ENCODE results near the gene WDR26.
A peak's percentile ranks its signal among the peaks of the same experiment; 100 is the strongest.
"Not testable (repeated sequence)": the region's sequence is repeated elsewhere in the genome, so short reads cannot be mapped to it uniquely, and the experiment has no call there.

The WDR26 gene

GRCh38 chr1:224434691-224435317 lies at the start of gene WDR26:
TSS of gene WDR26 (minus strand) at chr1:224434797.
- peak; percentile 91 for DNase-seq

- DNase-seq: not testable (repeated sequence)
Measured at GRCh38 chr1:224483206-224483605, 48.6 kb upstream of the WDR26 start.

- DNase-seq: no peak
Measured at GRCh38 chr1:224482619-224483018, 48.0 kb upstream of the WDR26 start.

GRCh38 chr1:224481601-224482000 lies 47.0 kb upstream of the WDR26 start:
- no peak for DNase-seq

- DNase-seq: not testable (repeated sequence)
Measured at GRCh38 chr1:224480888-224481459, 46.4 kb upstream of the WDR26 start.

- DNase-seq: not testable (repeated sequence)
Measured at GRCh38 chr1:224480200-224480599, 45.6 kb upstream of the WDR26 start.

GRCh38 chr1:224472806-224473205 lies 38.2 kb upstream of the WDR26 start:
- no peak for DNase-seq

GRCh38 chr1:224466154-224466553 lies 31.6 kb upstream of the WDR26 start:
- DNase-seq: no peak

- DNase-seq: no peak
Measured at GRCh38 chr1:224459966-224460365, 25.4 kb upstream of the WDR26 start.

- DNase-seq: no peak
Measured at GRCh38 chr1:224458996-224459395, 24.4 kb upstream of the WDR26 start.

- DNase-seq: no peak
Measured at GRCh38 chr1:224458296-224458695, 23.7 kb upstream of the WDR26 start.

- DNase-seq: no peak
Measured at GRCh38 chr1:224457782-224458144, 23.2 kb upstream of the WDR26 start.

- DNase-seq: no peak
Measured at GRCh38 chr1:224456637-224456953, 22.0 kb upstream of the WDR26 start.

GRCh38 chr1:224454402-224455055 lies 19.9 kb upstream of the WDR26 start:
- DNase-seq: no peak

- DNase-seq: no peak
Measured at GRCh38 chr1:224450561-224451350, 16.2 kb upstream of the WDR26 start.

GRCh38 chr1:224450159-224450558 lies 15.6 kb upstream of the WDR26 start:
- no peak for DNase-seq

- DNase-seq: no peak
Measured at GRCh38 chr1:224448453-224449017, 13.9 kb upstream of the WDR26 start.

GRCh38 chr1:224447971-224448370 lies 13.4 kb upstream of the WDR26 start:
- no peak for DNase-seq

GRCh38 chr1:224447251-224447650 lies 12.7 kb upstream of the WDR26 start:
- DNase-seq: no peak

GRCh38 chr1:224438989-224439388 lies 4.4 kb upstream of the WDR26 start:
- DNase-seq: no peak

GRCh38 chr1:224435999-224436398 lies 1.4 kb upstream of the WDR26 start:
- DNase-seq: no peak

- peak; percentile 51 for DNase-seq
Measured at GRCh38 chr1:224435318-224435763, 744 bp upstream of the WDR26 start.
